ENCODE data around the gene ARL4C. TPM values are rescaled to one million over a fixed set of nuclear protein-coding genes. Genes with fewer than 3 reads are reported as not detected.

The ARL4C gene
- total RNA-seq, 4 donors from 2014 or later = 4.5 to 23.9 (median 5.9) TPM

DNA sequence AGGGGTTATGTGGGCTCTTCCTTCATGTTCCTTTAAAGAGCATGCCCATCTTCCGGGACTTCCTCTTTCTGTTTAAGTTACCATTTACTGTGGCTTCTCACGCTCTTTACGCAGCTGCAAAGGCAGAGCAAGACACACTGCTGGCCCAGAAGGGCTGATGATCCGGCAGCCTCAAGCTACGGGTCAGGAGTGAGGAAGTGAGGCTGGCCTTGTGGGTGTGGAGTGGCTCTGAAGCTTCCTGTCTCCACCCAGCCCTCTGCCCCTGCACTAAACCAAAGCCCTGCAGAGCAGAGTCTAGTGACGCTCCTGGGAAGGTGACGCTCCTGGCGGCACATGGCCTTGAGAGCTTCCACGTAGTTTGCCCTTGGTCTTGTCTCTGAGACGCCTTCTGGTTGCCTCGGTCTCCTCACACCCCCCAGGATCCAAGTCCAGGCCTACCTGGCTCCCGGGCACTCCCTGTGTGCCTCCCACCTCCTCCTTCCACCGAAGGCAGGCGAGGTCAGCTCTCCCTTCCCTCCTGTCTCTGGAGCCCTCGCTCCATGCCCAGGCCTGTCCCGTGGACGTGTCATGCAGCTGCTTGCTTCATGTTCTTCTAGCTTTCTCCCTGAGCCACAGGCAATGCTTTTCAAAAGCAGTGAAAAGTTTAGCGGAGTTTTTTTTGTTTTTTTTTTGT is 50.3 kb downstream of the ARL4C start:
- peaks cover 0 to 26% (median 14%) of the 10 kb centered on the region in 4 donors for H3K4me1 ChIP-seq
- TF ChIP-seq CTCF (IDR thresholded peaks at IDR 0.05) (no peak), POLR2A (IDR thresholded peaks at IDR 0.05) (peak in 1 of 2 donors; percentile 25)
- H3K27me3 ChIP-seq = no peaks in the 10 kb centered on the region
- H3K9me3 ChIP-seq = no peaks in the 10 kb centered on the region
- DNase-seq = peak; percentile 61 to 94 (median 89)
- peak overlapping the region in 1 of 4 donors; percentile 10 for H3K4me3 ChIP-seq
- H3K27ac ChIP-seq = peak overlapping the region; percentile 69 to 82 (median 76)
- no peaks in the 10 kb centered on the region for H3K36me3 ChIP-seq

GRCh38 chr2:234444893-234445292 is 52.0 kb downstream of the ARL4C start:
- Histone ChIP-seq H3K4me1 (peaks cover 0 to 26% (median 14%) of the 10 kb centered on the region in 4 donors), H3K27me3 (no peaks in the 10 kb centered on the region), H3K4me3 (no peak overlapping the region), H3K9me3 (no peaks in the 10 kb centered on the region), H3K36me3 (no peaks in the 10 kb centered on the region), H3K27ac (peak overlapping the region in 3 of 4 donors; percentile 69 to 82 (median 74))
- DNase-seq = peak in 2 of 3 donors; percentile 75 to 82
- no peak for TF ChIP-seq POLR2A (IDR thresholded peaks at IDR 0.05)
- no peak for TF ChIP-seq CTCF (IDR thresholded peaks at IDR 0.05)

DNA sequence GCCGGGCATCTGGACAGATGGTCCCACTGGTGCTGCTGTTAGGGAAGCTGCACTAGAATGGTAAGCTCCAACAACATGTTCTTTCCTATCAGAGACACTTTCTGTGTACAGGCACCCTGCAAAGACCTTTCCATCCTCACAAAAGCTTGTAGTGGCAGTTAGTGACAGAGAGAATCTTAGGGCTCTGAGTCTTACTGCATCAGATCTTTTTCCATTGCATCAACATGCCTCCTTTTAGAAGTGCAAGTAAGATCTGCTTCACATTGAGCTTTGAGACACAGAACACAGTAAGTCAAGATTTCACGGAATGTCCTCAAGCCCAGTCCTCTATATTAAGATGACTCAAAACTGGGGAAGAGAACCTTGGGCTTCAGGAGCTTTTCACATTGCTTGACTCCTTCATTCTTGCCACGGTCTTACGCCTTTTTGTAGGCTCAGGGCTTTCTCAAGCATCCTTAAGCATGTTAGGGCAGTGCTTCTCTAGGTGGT is 52.6 kb downstream of the ARL4C start:
- Histone ChIP-seq H3K4me1 (peaks cover 0 to 26% (median 14%) of the 10 kb centered on the region in 4 donors), H3K9me3 (no peaks in the 10 kb centered on the region), H3K4me3 (no peak overlapping the region), H3K36me3 (no peaks in the 10 kb centered on the region), H3K27ac (peak overlapping the region in 3 of 4 donors; percentile 25 to 82 (median 74)), H3K27me3 (no peaks in the 10 kb centered on the region)
- DNase-seq = no peak
- TF ChIP-seq CTCF (IDR thresholded peaks at IDR 0.05) = no peak
